ENCODE results near the gene PPL. TPM values are rescaled to one million over a fixed set of nuclear protein-coding genes. Genes with fewer than 3 reads are reported as not detected.

PPL gene
- total and polyA plus RNA-seq, 8 donors = 5.8 to 98.8 (median 22.8) TPM

GRCh38 chr16:4895366-4895765, 41.6 kb downstream of the PPL start:
- H3K4me1 ChIP-seq = peaks cover 0 to 15% (median 5%) of the 10 kb centered on the region in 4 donors
- peaks cover 12 to 86% (median 81%) of the 10 kb centered on the region in 4 donors for H3K36me3 ChIP-seq
- H3K27ac ChIP-seq = no peak overlapping the region
- H3K4me3 ChIP-seq = no peak overlapping the region
- intact Hi-C loops (cut with DNase I; ENCODE audit: low total_unique reads) = no loop called here
- peaks cover 0 to 7% (median 2%) of the 10 kb centered on the region in 4 donors for H3K9me3 ChIP-seq
- H3K27me3 ChIP-seq = no peaks in the 10 kb centered on the region
- TF ChIP-seq POLR2A (IDR thresholded peaks at IDR 0.05) (no peak), CTCF (IDR thresholded peaks at IDR 0.05) (no peak), EP300 (IDR thresholded peaks at IDR 0.05) (no peak), POLR2AphosphoS5 (IDR thresholded peaks at IDR 0.05) (no peak)
- WGBS, 5 donors = 91 to 96% (median 94%) methylated on average over 8 to 13 of the region's 13 CpGs
- DNase-seq = no peak

GRCh38 chr16:4894276-4895150, 42.4 kb downstream of the PPL start:
- Histone ChIP-seq H3K27ac (no peak overlapping the region), H3K4me3 (no peak overlapping the region), H3K36me3 (peaks cover 19 to 93% (median 89%) of the 10 kb centered on the region in 4 donors), H3K27me3 (no peaks in the 10 kb centered on the region), H3K9me3 (peaks cover 0 to 7% (median 2%) of the 10 kb centered on the region in 4 donors), H3K4me1 (peaks cover 0 to 15% (median 5%) of the 10 kb centered on the region in 4 donors)
- no peak for DNase-seq
- TF ChIP-seq EP300 (IDR thresholded peaks at IDR 0.05) (no peak), POLR2A (IDR thresholded peaks at IDR 0.05) (no peak), CTCF (IDR thresholded peaks at IDR 0.05) (no peak), POLR2AphosphoS5 (IDR thresholded peaks at IDR 0.05) (no peak)
- 87 to 98% (median 91%) methylated on average over 18 to 22 of the region's 22 CpGs for WGBS, 5 donors
- intact Hi-C loops (cut with DNase I; ENCODE audit: low total_unique reads) = no loop called here

- Histone ChIP-seq H3K4me3 (no peak overlapping the region), H3K4me1 (peaks cover 0 to 15% (median 5%) of the 10 kb centered on the region in 4 donors), H3K27ac (no peak overlapping the region), H3K36me3 (peaks cover 13 to 89% (median 86%) of the 10 kb centered on the region in 4 donors), H3K27me3 (no peaks in the 10 kb centered on the region), H3K9me3 (no peaks in the 10 kb centered on the region)
- no peak for DNase-seq
- intact Hi-C loops (cut with DNase I; ENCODE audit: low total_unique reads) = no loop called here
- 86 to 92% (median 91%) methylated on average over 22 to 26 of the region's 26 CpGs for WGBS, 5 donors
- no peak for TF ChIP-seq CTCF (IDR thresholded peaks at IDR 0.05)
- no peak for TF ChIP-seq POLR2AphosphoS5 (IDR thresholded peaks at IDR 0.05)
- TF ChIP-seq POLR2A (IDR thresholded peaks at IDR 0.05) = no peak
- no peak for TF ChIP-seq EP300 (IDR thresholded peaks at IDR 0.05)
Measured at GRCh38 chr16:4893103-4893862, 43.7 kb downstream of the PPL start.

- Histone ChIP-seq H3K4me1 (peaks cover 0 to 15% (median 5%) of the 10 kb centered on the region in 4 donors), H3K36me3 (peaks cover 20 to 90% (median 88%) of the 10 kb centered on the region in 4 donors), H3K4me3 (no peak overlapping the region), H3K9me3 (no peaks in the 10 kb centered on the region), H3K27ac (no peak overlapping the region), H3K27me3 (no peaks in the 10 kb centered on the region)
- no peak for TF ChIP-seq EP300 (IDR thresholded peaks at IDR 0.05)
- no peak for TF ChIP-seq CTCF (IDR thresholded peaks at IDR 0.05)
- TF ChIP-seq POLR2AphosphoS5 (IDR thresholded peaks at IDR 0.05) = no peak
- TF ChIP-seq POLR2A (IDR thresholded peaks at IDR 0.05) = no peak
- intact Hi-C loops (cut with DNase I; ENCODE audit: low total_unique reads) = no loop called here
- DNase-seq = peak in 1 of 2 donors; percentile 63
- WGBS, 5 donors = 37 to 52% (median 48%) methylated on average over 14 to 23 of the region's 23 CpGs
Measured at GRCh38 chr16:4892361-4893102, 44.4 kb downstream of the PPL start.
